GM12891 (cell line): ENCODE data around the gene EML1.

Experiments
- DNase-seq: peaks from one replicate; pipeline ENCODE4 v3.0.0; 2011; ENCODE audit warnings: low spot score; ENCODE audit not compliant: insufficient read length
- FAIRE-seq: peaks from 2 replicates; lab custom pipeline; 2011; peaks lifted over from hg19 to GRCh38; lab: Jason Lieb, UNC
- PAX5 ChIP-seq: IDR thresholded peaks from 2 replicates; pipeline ENCODE4 v1.6.1; 2011; ENCODE audit warnings: low read length, moderate library complexity, mild to moderate bottlenecking; ENCODE audit not compliant: insufficient read depth, severe bottlenecking
- POLR2A ChIP-seq: IDR thresholded peaks from 2 replicates; pipeline ENCODE4 v1.6.1; 2011; ENCODE audit warnings: low read depth, low read length, control low read depth
- POLR2AphosphoS5 ChIP-seq: IDR thresholded peaks from 2 replicates; pipeline ENCODE4 v1.6.1; 2011; ENCODE audit warnings: low read depth, low read length, control low read depth
- POU2F2 ChIP-seq: IDR thresholded peaks from 2 replicates; pipeline ENCODE4 v1.6.1; 2011; ENCODE audit warnings: low read depth, mild to moderate bottlenecking, control low read depth, low read length, moderate library complexity
- SPI1 ChIP-seq: IDR thresholded peaks from 2 replicates; pipeline ENCODE4 v1.6.1; 2011; ENCODE audit warnings: low read depth, low read length, control low read depth
- TAF1 ChIP-seq: IDR thresholded peaks from 2 replicates; pipeline ENCODE4 v1.6.1; 2011; ENCODE audit warnings: low read depth, low read length, control low read depth

Gene EML1

GRCh38 chr14:99982537-99983250, 189.5 kb downstream of the EML1 start:
- peak; percentile 72 for TF ChIP-seq SPI1
- TF ChIP-seq POLR2AphosphoS5: no peak
- no peak for TF ChIP-seq POU2F2
- DNase-seq: peak; percentile 35
- FAIRE-seq: peak; percentile 90

- FAIRE-seq: no peak
- no peak for TF ChIP-seq PAX5
- TF ChIP-seq POLR2A: no peak
- no peak for TF ChIP-seq POU2F2
- TF ChIP-seq SPI1: no peak
- no peak for TF ChIP-seq POLR2AphosphoS5
- TF ChIP-seq TAF1: no peak
- DNase-seq: no peak
Observed at GRCh38 chr14:99983251-99984015, 190.2 kb downstream of the EML1 start.

GRCh38 chr14:99984036-99984435, 190.8 kb downstream of the EML1 start:
- TF ChIP-seq PAX5 (no peak), SPI1 (no peak), TAF1 (no peak), POLR2AphosphoS5 (no peak), POU2F2 (no peak), POLR2A (no peak)
- FAIRE-seq (no peak), DNase-seq (no peak)

GRCh38 chr14:99986396-99986795, 193.2 kb downstream of the EML1 start:
- FAIRE-seq: no peak
- TF ChIP-seq SPI1 (no peak), TAF1 (no peak), POLR2A (no peak), PAX5 (no peak), POU2F2 (no peak), POLR2AphosphoS5 (no peak)
- DNase-seq: no peak

- FAIRE-seq (no peak), DNase-seq (no peak)
- TF ChIP-seq TAF1 (no peak), POLR2AphosphoS5 (no peak), POLR2A (no peak), POU2F2 (no peak), SPI1 (no peak), PAX5 (no peak)
Observed at GRCh38 chr14:99989032-99989431, 195.8 kb downstream of the EML1 start.

- FAIRE-seq: no peak
- DNase-seq: no peak
- TF ChIP-seq POU2F2 (no peak), POLR2AphosphoS5 (no peak), POLR2A (no peak), SPI1 (no peak), PAX5 (no peak), TAF1 (no peak)
Observed at GRCh38 chr14:99990268-99991170, 197.3 kb downstream of the EML1 start.

- no peak for FAIRE-seq
- no peak for DNase-seq
Observed at GRCh38 chr14:99991331-99991730, 198.1 kb downstream of the EML1 start.

More at GRCh38 chr14:99991331-99991730, 198.1 kb downstream of the EML1 start:
- TF ChIP-seq POU2F2 (no peak), PAX5 (no peak), POLR2AphosphoS5 (no peak), POLR2A (no peak), SPI1 (no peak), TAF1 (no peak)
